ENCODE results near the gene NRIP1.

Gene NRIP1

GRCh38 chr21:14989359-14989758 is 75.4 kb downstream of the NRIP1 start:
- no peak for TF ChIP-seq CTCF (IDR thresholded peaks at IDR 0.05; ENCODE audit: extremely low read depth, missing control alignments)
- DNase-seq (ENCODE audit: low spot score), result no peak

- no peak for TF ChIP-seq CTCF (IDR thresholded peaks at IDR 0.05; ENCODE audit: extremely low read depth, missing control alignments)
- DNase-seq (ENCODE audit: low spot score), result no peak
Measured at GRCh38 chr21:14988760-14989159, 76.0 kb downstream of the NRIP1 start.

GRCh38 chr21:14987370-14988170 is 77.2 kb downstream of the NRIP1 start:
- DNase-seq (ENCODE audit: low spot score), result no peak
- no peak for TF ChIP-seq CTCF (IDR thresholded peaks at IDR 0.05; ENCODE audit: extremely low read depth, missing control alignments)

- no peak for TF ChIP-seq CTCF (IDR thresholded peaks at IDR 0.05; ENCODE audit: extremely low read depth, missing control alignments)
- DNase-seq (ENCODE audit: low spot score), result no peak
Measured at GRCh38 chr21:14985306-14985705, 79.5 kb downstream of the NRIP1 start.

GRCh38 chr21:14982336-14982735 is 82.5 kb downstream of the NRIP1 start:
- DNase-seq (ENCODE audit: low spot score), result no peak
- TF ChIP-seq CTCF (IDR thresholded peaks at IDR 0.05; ENCODE audit: extremely low read depth, missing control alignments), result no peak

GRCh38 chr21:14981246-14981645 is 83.6 kb downstream of the NRIP1 start:
- TF ChIP-seq CTCF (IDR thresholded peaks at IDR 0.05; ENCODE audit: extremely low read depth, missing control alignments), result no peak
- no peak for DNase-seq (ENCODE audit: low spot score)

- TF ChIP-seq CTCF (IDR thresholded peaks at IDR 0.05; ENCODE audit: extremely low read depth, missing control alignments), result no peak
- no peak for DNase-seq (ENCODE audit: low spot score)
Measured at GRCh38 chr21:14979264-14979663, 85.5 kb downstream of the NRIP1 start.

Measured in GM20000 (cell line).